ENCODE measurements around the gene ADCK2.

DNA sequence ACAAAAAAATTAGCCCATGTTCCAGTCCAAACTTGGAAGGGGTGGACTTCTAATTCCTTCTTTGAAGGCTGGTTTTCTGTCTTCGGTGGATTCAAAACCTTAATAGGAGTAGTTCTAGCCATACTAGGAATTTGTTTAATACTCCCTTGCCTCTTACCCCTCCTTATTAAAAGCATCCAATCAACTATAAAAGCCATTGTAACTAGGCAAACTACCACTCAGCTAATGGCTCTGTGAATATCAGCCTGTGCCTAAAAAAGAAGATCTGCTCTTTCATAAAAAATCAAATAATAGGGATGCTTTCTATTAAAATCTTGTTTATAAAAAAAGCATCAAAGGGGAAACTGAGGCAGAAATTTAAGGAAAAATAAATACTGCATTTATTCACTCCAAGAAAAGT is 4.1 kb upstream of the ADCK2 start:
- TF ChIP-seq, protein P1, sequence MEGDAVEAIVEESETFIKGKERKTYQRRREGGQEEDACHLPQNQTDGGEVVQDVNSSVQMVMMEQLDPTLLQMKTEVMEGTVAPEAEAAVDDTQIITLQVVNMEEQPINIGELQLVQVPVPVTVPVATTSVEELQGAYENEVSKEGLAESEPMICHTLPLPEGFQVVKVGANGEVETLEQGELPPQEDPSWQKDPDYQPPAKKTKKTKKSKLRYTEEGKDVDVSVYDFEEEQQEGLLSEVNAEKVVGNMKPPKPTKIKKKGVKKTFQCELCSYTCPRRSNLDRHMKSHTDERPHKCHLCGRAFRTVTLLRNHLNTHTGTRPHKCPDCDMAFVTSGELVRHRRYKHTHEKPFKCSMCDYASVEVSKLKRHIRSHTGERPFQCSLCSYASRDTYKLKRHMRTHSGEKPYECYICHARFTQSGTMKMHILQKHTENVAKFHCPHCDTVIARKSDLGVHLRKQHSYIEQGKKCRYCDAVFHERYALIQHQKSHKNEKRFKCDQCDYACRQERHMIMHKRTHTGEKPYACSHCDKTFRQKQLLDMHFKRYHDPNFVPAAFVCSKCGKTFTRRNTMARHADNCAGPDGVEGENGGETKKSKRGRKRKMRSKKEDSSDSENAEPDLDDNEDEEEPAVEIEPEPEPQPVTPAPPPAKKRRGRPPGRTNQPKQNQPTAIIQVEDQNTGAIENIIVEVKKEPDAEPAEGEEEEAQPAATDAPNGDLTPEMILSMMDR (IDR thresholded peaks at IDR 0.05; ENCODE audit: insufficient read depth, low read depth, low read length) = no peak
- TF ChIP-seq EZH2 (IDR thresholded peaks at IDR 0.05; ENCODE audit: insufficient read depth, low read length) = no peak
